Adrenal gland (tissue), 12 donors: ENCODE results near the gene DAPK2. TPM values are rescaled to one million over a fixed set of nuclear protein-coding genes. Genes with fewer than 3 reads are reported as not detected.

ENCODE experiments used
- DNase-seq, 7 donors: peaks; one replicate each; pipeline ENCODE4 v3.0.0-alpha.2; 2019 to 2020
- H3K27ac ChIP-seq, 5 donors: fragments of 200-600 bp; sonication (generic) in 4 of 5; 1 replicate in 3 of 5; 2 replicates in 2 of 5; pipeline versions ENCODE4 v1.5.1 to v1.8.0; 2016 to 2020; ENCODE audit warnings: mild to moderate bottlenecking in 1 of 5
- H3K27me3 ChIP-seq: fragments of 200-600 bp; 2 replicates; pipeline ENCODE4 v1.8.0; 2021
- H3K36me3 ChIP-seq, 2 donors: fragments of 200-600 bp; replicated peaks in 1 of 2; 1 replicate in 1 of 2; 2 replicates in 1 of 2; pipeline versions ENCODE4 v1.5.1 to v1.8.0; 2018 to 2022
- H3K4me1 ChIP-seq, 2 donors: fragments of 200-600 bp; replicated peaks in 1 of 2; 1 replicate in 1 of 2; 2 replicates in 1 of 2; pipeline versions ENCODE4 v1.5.1 to v1.8.0; 2018 to 2021
- H3K4me3 ChIP-seq, 4 donors: fragments of 200-600 bp; sonication (generic) in 3 of 4; one replicate each; pipeline ENCODE4 v1.5.1; 2016 to 2018
- H3K9me3 ChIP-seq, 3 donors: fragments of 200-600 bp; sonication (generic) in 1 of 3; replicated peaks in 1 of 3; 1 replicate in 2 of 3; 2 replicates in 1 of 3; pipeline versions ENCODE4 v1.5.1 to v1.8.0; 2016 to 2021
- POLR2A ChIP-seq, 2 donors: fragments of 450-650 bp; IDR thresholded peaks; one replicate each; pipeline ENCODE4 v1.6.1; 2017; ENCODE audit warnings: antibody characterized with exemption in 2 of 2, mild to moderate bottlenecking in 2 of 2, moderate library complexity in 1 of 2
- WGBS, 4 donors: extraction: QIAGEN DNeasy Blood & Tissue Kit in 2 of 4; methylation state at CpG; one replicate each; pipeline versions ENCODE4 v1.1.5 to v1.1.7; 2013 to 2017; 5-methylcytosine and 5-hydroxymethylcytosine counted together
- intact Hi-C, 2 donors: fragments of 100-400 bp; cut with DNase I; formaldehyde crosslinking; loops; one replicate each; pipeline versions ENCODE4 v1.14.1 to v1.15.0; 2022 to 2023
- polyA plus RNA-seq, 3 donors: library from polyadenylated mRNA; stranded (reverse); fragments of 200-250 nt in 2 of 3; fragments of 350-450 nt in 1 of 3; fragmentation: Illumina TruSeq in 1 of 3; extraction: RNeasy Lipid Tissue Mini Kit (QIAGEN cat#74804) in 1 of 3; gene quantifications; one replicate each; pipeline ENCODE4 v1.2.3, GENCODE V29; 2013 to 2014
- total RNA-seq, 9 donors: library from RNA; depleted of rRNA in 4 of 9; stranded (reverse); fragments of >200 nt in 4 of 9; fragments of 120-200 nt in 1 of 9; fragmentation: NEBNext Ultra II Directional in 1 of 9; extraction: Animal tissue kit (Norgen Biotek cat#: 25700) in 1 of 9; gene quantifications; one replicate each; pipeline versions ENCODE4 v1.1.0 to v1.2.4, GENCODE V29; 2013 to 2023
- TF ChIP-seq, protein P1 (sequence below), 6 experiments: fragments of 450-650 bp in 4 of 6; fragments of 200-600 bp in 2 of 6; sonication (generic) in 1 of 6; IDR thresholded peaks; 1 replicate in 5 of 6; 2 replicates in 1 of 6; pipeline versions ENCODE4 v1.5.1 to v1.8.0; 2016 to 2021; ENCODE audit warnings: antibody characterized with exemption in 6 of 6, mild to moderate bottlenecking in 2 of 6, moderate library complexity in 1 of 6
- donor health status: healthy with polysubstance abuse.
- donor health status: Bipolar disorder and iron deficiency.
- donor health status: DM: yes; HTN: yes; CAD: no.
- donor health status: DM: no; HTN: no; CAD: no.
- donor health status: DM: no; HTN: no; CAD: no.
- donor health status: DM: yes; HTN: yes; CAD: no.

The DAPK2 gene
- total and polyA plus RNA-seq, 12 donors: 0.97 to 8.7 (median 6.1) TPM

DNA sequence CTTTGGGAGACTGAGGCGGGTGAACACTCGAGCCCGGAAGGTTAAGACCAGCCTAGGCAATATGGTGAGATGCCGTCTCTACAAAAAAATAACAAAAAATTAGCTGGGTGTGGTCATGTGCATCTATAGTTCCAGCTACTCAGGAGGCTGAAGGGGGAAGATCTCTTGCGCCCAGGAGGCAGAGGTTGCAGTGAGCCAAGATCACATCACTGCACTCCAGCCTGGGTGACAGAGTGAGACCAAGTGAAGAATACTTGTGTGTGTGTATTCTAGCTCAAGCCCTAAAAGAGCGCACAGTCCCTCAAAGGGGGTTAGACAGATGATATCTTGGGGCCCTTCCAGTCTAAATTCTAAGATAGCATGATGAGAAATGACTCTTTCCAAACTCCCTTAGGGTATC is 23.7 kb downstream of the DAPK2 start:
- 95 to 97% (median 96%) methylated on average over 6 of the region's 6 CpGs for WGBS, 4 donors
- intact Hi-C loops: no loop called here
- DNase-seq: no peak
- no peaks in the 10 kb centered on the region for H3K36me3 ChIP-seq
- TF ChIP-seq POLR2A (IDR thresholded peaks at IDR 0.05): no peak
- TF ChIP-seq, protein P1, sequence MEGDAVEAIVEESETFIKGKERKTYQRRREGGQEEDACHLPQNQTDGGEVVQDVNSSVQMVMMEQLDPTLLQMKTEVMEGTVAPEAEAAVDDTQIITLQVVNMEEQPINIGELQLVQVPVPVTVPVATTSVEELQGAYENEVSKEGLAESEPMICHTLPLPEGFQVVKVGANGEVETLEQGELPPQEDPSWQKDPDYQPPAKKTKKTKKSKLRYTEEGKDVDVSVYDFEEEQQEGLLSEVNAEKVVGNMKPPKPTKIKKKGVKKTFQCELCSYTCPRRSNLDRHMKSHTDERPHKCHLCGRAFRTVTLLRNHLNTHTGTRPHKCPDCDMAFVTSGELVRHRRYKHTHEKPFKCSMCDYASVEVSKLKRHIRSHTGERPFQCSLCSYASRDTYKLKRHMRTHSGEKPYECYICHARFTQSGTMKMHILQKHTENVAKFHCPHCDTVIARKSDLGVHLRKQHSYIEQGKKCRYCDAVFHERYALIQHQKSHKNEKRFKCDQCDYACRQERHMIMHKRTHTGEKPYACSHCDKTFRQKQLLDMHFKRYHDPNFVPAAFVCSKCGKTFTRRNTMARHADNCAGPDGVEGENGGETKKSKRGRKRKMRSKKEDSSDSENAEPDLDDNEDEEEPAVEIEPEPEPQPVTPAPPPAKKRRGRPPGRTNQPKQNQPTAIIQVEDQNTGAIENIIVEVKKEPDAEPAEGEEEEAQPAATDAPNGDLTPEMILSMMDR (IDR thresholded peaks at IDR 0.05): no peak
- H3K4me1 ChIP-seq: peaks cover 0 to 8% of the 10 kb centered on the region in 2 donors
- no peak overlapping the region for H3K27ac ChIP-seq
- no peak overlapping the region for H3K4me3 ChIP-seq
- no peaks in the 10 kb centered on the region for H3K9me3 ChIP-seq
- no peaks in the 10 kb centered on the region for H3K27me3 ChIP-seq

DNA sequence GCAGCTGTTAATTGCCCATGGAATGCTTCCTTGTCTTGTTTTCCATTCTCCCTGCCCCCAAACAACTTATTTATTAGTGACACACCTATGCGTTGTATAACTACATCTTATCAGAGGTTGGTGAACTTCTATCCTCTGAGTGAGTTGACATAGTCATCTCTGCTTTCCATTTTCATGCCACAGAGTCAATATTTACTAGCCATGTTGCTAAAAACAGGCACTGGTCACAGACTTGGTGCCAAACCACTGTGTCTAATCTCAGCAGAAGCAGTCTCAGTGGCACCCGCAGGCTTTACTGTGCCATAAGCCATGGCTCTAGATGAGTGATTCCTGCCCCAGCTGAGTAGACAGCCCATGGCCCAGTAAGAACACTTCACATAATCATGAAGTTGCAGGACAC is 26.5 kb downstream of the DAPK2 start:
- Histone ChIP-seq H3K9me3 (no peaks in the 10 kb centered on the region), H3K36me3 (no peaks in the 10 kb centered on the region), H3K27me3 (no peaks in the 10 kb centered on the region), H3K4me1 (peaks cover 6 to 8% of the 10 kb centered on the region in 2 donors), H3K27ac (no peak overlapping the region), H3K4me3 (no peak overlapping the region)
- TF ChIP-seq, protein P1 (IDR thresholded peaks at IDR 0.05): no peak
- TF ChIP-seq POLR2A (IDR thresholded peaks at IDR 0.05): no peak
- no peak for DNase-seq
- 79 to 97% (median 85%) methylated on average over 2 of the region's 2 CpGs for WGBS, 4 donors
- intact Hi-C loops: no loop called here

DNA sequence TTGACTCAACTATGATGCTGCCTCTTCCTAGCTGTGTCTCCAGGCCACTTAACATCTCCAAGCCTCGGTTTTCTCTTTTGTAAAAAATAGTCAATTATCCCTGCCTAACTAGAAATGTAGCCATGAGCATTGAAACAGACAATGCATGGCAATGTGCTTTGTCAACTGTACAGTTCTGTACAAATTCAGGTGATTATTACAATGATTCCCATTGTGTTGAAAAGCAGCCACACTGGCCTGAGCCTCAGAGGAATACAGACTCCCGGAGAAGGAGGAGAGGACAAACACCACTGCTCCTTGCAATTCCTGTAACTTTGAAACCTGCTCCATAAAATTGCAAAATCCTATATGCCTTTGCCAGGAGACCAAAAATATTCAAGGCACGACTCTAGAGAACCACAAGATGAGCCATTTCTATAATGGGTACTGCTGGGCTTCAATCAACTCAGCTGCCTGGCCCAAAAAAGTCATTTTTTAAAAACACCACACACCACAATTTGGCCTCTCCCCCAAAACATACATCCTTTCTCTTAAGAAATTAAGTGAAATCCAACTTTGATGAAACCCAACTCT is 28.6 kb downstream of the DAPK2 start:
- Histone ChIP-seq H3K36me3 (no peaks in the 10 kb centered on the region), H3K4me3 (no peak overlapping the region), H3K9me3 (no peaks in the 10 kb centered on the region), H3K4me1 (peaks cover 8 to 17% of the 10 kb centered on the region in 2 donors), H3K27me3 (no peaks in the 10 kb centered on the region), H3K27ac (no peak overlapping the region)
- no peak for DNase-seq
- 84 to 95% (median 91%) methylated on average over 3 of the region's 3 CpGs for WGBS, 4 donors
- no peak for TF ChIP-seq POLR2A (IDR thresholded peaks at IDR 0.05)
- TF ChIP-seq, protein P1 (IDR thresholded peaks at IDR 0.05): no peak
- intact Hi-C loops: no loop called here

DNA sequence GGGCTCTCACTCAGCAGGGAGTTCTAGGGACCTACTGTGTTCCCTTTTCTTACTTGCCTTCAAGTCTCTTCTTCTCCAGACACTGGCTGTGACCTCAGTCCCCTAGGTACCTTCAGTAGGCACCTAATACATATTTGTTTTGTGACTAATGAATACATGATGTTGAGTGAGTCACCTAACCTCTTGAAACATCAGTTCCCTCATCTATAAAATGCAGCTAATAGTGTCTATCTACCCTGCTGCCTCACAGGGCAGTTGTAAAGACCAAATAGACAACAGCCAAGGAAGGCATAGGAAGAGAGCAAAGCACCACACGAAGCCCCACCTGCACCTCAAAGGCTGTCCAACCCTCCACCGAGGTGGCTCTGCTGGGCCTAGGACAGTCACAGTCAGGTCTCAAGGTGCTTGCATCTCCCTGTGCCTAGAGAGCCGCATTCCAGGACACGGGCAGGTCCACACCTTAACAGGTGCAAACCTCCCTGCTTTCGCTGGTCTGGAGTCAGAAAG is 29.1 kb downstream of the DAPK2 start:
- Histone ChIP-seq H3K36me3 (no peaks in the 10 kb centered on the region), H3K4me3 (no peak overlapping the region), H3K27ac (no peak overlapping the region), H3K4me1 (peaks cover 8 to 17% of the 10 kb centered on the region in 2 donors), H3K27me3 (no peaks in the 10 kb centered on the region), H3K9me3 (no peaks in the 10 kb centered on the region)
- WGBS, 4 donors: 94 to 98% (median 97%) methylated on average over 2 to 5 of the region's 5 CpGs
- TF ChIP-seq, protein P1 (IDR thresholded peaks at IDR 0.05): no peak
- TF ChIP-seq POLR2A (IDR thresholded peaks at IDR 0.05): no peak
- no peak for DNase-seq
- intact Hi-C loops: no loop called here
